Testis (tissue), 2 donors: ENCODE data around the gene SERPINB12.

Experiments used
- CTCF ChIP-seq, 3 experiments: fragments of 450-650 bp in 2 of 3; fragments of 200-600 bp in 1 of 3; sonication (generic) in 1 of 3; IDR thresholded peaks; one replicate each; pipeline ENCODE4 v1.5.1; 2016 to 2019; ENCODE audit warnings: antibody characterized with exemption in 3 of 3, mild to moderate bottlenecking in 2 of 3, moderate library complexity in 1 of 3
- POLR2A ChIP-seq: fragments of 450-650 bp; IDR thresholded peaks from one replicate; pipeline ENCODE4 v1.6.1; 2017; ENCODE audit warnings: antibody characterized with exemption, mild to moderate bottlenecking, moderate library complexity

GRCh38 chr18:63590966-63591695 lies 49.0 kb downstream of the SERPINB12 start:
- TF ChIP-seq CTCF (IDR thresholded peaks at IDR 0.05) (no peak), POLR2A (no peak)
